B cell (primary cell): Measurements from ENCODE around the gene CCDC54. TPM values are rescaled to one million over a fixed set of nuclear protein-coding genes. Genes with fewer than 3 reads are reported as not detected.

Experiments used
- ATAC-seq: fragments of 200-7000 bp; cut with Tn5 transposase; one replicate; pipeline ENCODE4 v1.10.0; 2021; ENCODE audit warnings: low read depth, mild to moderate bottlenecking, moderate number of reproducible peaks, moderate library complexity
- CTCF ChIA-PET: fragments of 350-600 bp; sonication (Branson Sonifier 250); formaldehyde crosslinking; loops from one replicate; lab custom pipeline; 2021; ENCODE audit warnings: antibody characterized with exemption, inconsistent platforms; lab: Charles Lee
- POLR2A ChIA-PET: fragments of 350-600 bp; sonication (Branson Sonifier 250); formaldehyde crosslinking; loops from one replicate; lab custom pipeline; 2021; ENCODE audit warnings: antibody characterized with exemption; lab: Charles Lee
- DNase-seq: peaks from one replicate; pipeline ENCODE4 v3.0.0; 2013
- H2AFZ ChIP-seq: 2 replicates; pipeline ENCODE4 v1.6.1; 2012; ENCODE audit warnings: mild to moderate bottlenecking, low read depth, low read length; ENCODE audit not compliant: insufficient read depth, poor library complexity, severe bottlenecking
- H3K27ac ChIP-seq, 2 donors: 1 replicate in 1 of 2; 2 replicates in 1 of 2; pipeline ENCODE4 v1.5.1; 2012 to 2013; ENCODE audit warnings: low read length in 2 of 2, mild to moderate bottlenecking in 2 of 2, moderate library complexity in 1 of 2
- H3K27me3 ChIP-seq, 4 experiments: fragments of 200-600 bp in 1 of 4; sonication (generic) in 1 of 4; replicated peaks in 1 of 4; 1 replicate in 2 of 4; 2 replicates in 2 of 4; pipeline versions ENCODE4 v1.6.1 to v1.7.0; 2013 to 2016; ENCODE audit warnings: low read length in 3 of 4, mild to moderate bottlenecking in 2 of 4, mixed read lengths in 1 of 4, moderate library complexity in 1 of 4; ENCODE audit not compliant: insufficient read depth in 4 of 4, control insufficient read depth in 3 of 4; ENCODE audit errors: control extremely low read depth in 1 of 4
- H3K36me3 ChIP-seq, 2 experiments: replicated peaks in 1 of 2; 1 replicate in 1 of 2; 2 replicates in 1 of 2; pipeline versions ENCODE4 v1.6.1 to v1.7.1; 2013; ENCODE audit warnings: low read length in 1 of 2; ENCODE audit not compliant: insufficient read depth in 2 of 2, control insufficient read depth in 1 of 2; ENCODE audit errors: control extremely low read depth in 1 of 2, extremely low read depth in 1 of 2
- H3K4me1 ChIP-seq, 2 donors: fragments of 200-600 bp in 1 of 2; sonication (generic) in 1 of 2; 1 replicate in 1 of 2; 2 replicates in 1 of 2; pipeline versions ENCODE4 v1.5.1 to v1.6.1; 2013 to 2017; ENCODE audit warnings: low read length in 2 of 2; ENCODE audit not compliant: control insufficient read depth in 2 of 2, insufficient read depth in 2 of 2
- H3K4me2 ChIP-seq: replicated peaks from 2 replicates; pipeline ENCODE3; 2012; ENCODE audit warnings: mild to moderate bottlenecking, low read depth, low read length; ENCODE audit not compliant: poor library complexity, severe bottlenecking
- H3K4me3 ChIP-seq, 5 experiments: fragments of 200-600 bp in 1 of 5; sonication (generic) in 1 of 5; 1 replicate in 3 of 5; 2 replicates in 2 of 5; pipeline versions ENCODE4 v1.5.1 to v1.7.0; 2011 to 2016; ENCODE audit warnings: low read length in 4 of 5, mild to moderate bottlenecking in 4 of 5, low read depth in 2 of 5, control low read depth in 1 of 5, moderate library complexity in 1 of 5; ENCODE audit not compliant: insufficient read depth in 1 of 5; ENCODE audit errors: control extremely low read depth in 1 of 5, extremely low read depth in 1 of 5
- H3K79me2 ChIP-seq: fragments of 200-600 bp; sonication (generic); one replicate; pipeline ENCODE4 v1.6.0; 2016; ENCODE audit warnings: low read length; ENCODE audit not compliant: control insufficient read depth, insufficient read depth
- H3K9ac ChIP-seq: fragments of 200-600 bp; sonication (generic); 2 replicates; pipeline ENCODE4 v1.6.1; 2017; ENCODE audit warnings: mild to moderate bottlenecking, low read length, moderate library complexity
- H3K9me3 ChIP-seq, 3 donors: one replicate each; pipeline versions ENCODE4 v1.6.1 to v1.7.1; 2013; ENCODE audit warnings: low read length in 2 of 3; ENCODE audit not compliant: control insufficient read depth in 2 of 3, insufficient read depth in 1 of 3; ENCODE audit errors: control extremely low read depth in 1 of 3
- H4K20me1 ChIP-seq: 2 replicates; pipeline ENCODE4 v1.6.0; 2012; ENCODE audit warnings: mild to moderate bottlenecking, low read length; ENCODE audit not compliant: insufficient read depth, control insufficient read depth, poor library complexity, severe bottlenecking
- H3K27ac Mint-ChIP-seq: one replicate; pipeline ENCODE4 v1.8.0; 2021; ENCODE audit warnings: mixed read lengths
- H3K27me3 Mint-ChIP-seq: one replicate; pipeline ENCODE4 v1.8.0; 2021; ENCODE audit warnings: mixed read lengths
- H3K4me1 Mint-ChIP-seq: one replicate; pipeline ENCODE4 v1.8.0; 2021; ENCODE audit warnings: mixed read lengths
- H3K4me3 Mint-ChIP-seq: one replicate; pipeline ENCODE4 v1.8.0; 2021; ENCODE audit warnings: mixed read lengths
- H3K9me3 Mint-ChIP-seq: one replicate; pipeline ENCODE4 v1.8.0; 2022; ENCODE audit warnings: mixed read lengths; ENCODE audit not compliant: insufficient read depth
- EZH2 ChIP-seq: IDR thresholded peaks from 2 replicates; pipeline ENCODE4 v1.6.1; 2012; ENCODE audit warnings: borderline replicate concordance, low read depth, mild to moderate bottlenecking, moderate library complexity, low read length; ENCODE audit not compliant: insufficient read depth, poor library complexity, severe bottlenecking
- WGBS: methylation state at CpG from one replicate; pipeline ENCODE4 v1.1.5; 2013; ENCODE audit warnings: missing lambda C conversion rate; ENCODE audit not compliant: insufficient coverage; 5-methylcytosine and 5-hydroxymethylcytosine counted together
- intact Hi-C: fragments of 100-400 bp; cut with micrococcal nuclease; formaldehyde crosslinking; loops from one replicate; pipeline ENCODE4 v1.10.0; 2022
- polyA plus RNA-seq: library from polyadenylated mRNA; depleted of rRNA; stranded (reverse); fragments of >200 nt; gene quantifications from 2 replicates; pipeline ENCODE4 v1.2.3, GENCODE V29; 2012
- total RNA-seq, 2 donors: library from RNA; stranded (reverse); fragments of 120-200 nt in 1 of 2; gene quantifications; 1 replicate in 1 of 2; 2 replicates in 1 of 2; pipeline versions ENCODE4 v1.2.3 to v1.2.4, GENCODE V29; 2013 to 2022
- TF ChIP-seq, protein P1 (sequence below): fragments of 200-600 bp; IDR thresholded peaks from one replicate; pipeline ENCODE4 v1.8.0; 2022; ENCODE audit warnings: antibody characterized with exemption, mild to moderate bottlenecking

Gene CCDC54
- total and polyA plus RNA-seq, 2 donors (not counting 1 experiment from before 2014, with no cell fraction given) = not detected

DNA sequence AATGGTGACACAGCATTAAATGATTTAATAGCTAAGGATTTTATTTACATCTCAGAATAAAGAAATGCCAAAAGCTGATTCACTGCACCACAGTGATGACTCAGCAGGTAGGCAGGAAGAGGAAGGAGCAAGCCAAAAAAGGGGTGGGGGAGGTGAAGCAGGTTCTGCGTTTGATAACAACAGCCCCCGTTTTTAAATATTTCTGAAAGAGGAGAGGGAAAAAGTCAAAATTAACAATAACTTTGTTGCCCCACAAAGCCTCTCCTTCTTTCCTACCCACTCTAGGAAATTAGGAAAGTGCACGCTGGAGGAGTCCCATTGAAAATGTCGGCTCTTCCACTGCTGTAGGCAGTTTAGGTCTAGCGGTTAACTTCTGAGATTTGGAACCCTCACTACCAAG lies 9.9 kb upstream of the CCDC54 start:
- H3K79me2 ChIP-seq = no peaks in the 10 kb centered on the region
- CTCF ChIA-PET = no interaction called here
- Mint-ChIP-seq H3K4me3 (no peak overlapping the region), H3K4me1 (no peaks in the 10 kb centered on the region), H3K27ac (no peak overlapping the region), H3K9me3 (no peaks in the 10 kb centered on the region), H3K27me3 (peaks cover 11% of the 10 kb centered on the region)
- H2AFZ ChIP-seq = no peak overlapping the region
- DNase-seq = no peak
- no peak overlapping the region for H3K9ac ChIP-seq
- H4K20me1 ChIP-seq = no peaks in the 10 kb centered on the region
- 50% methylated on average over 2 of the region's 5 CpGs for WGBS
- H3K27ac ChIP-seq = no peak overlapping the region
- POLR2A ChIA-PET = no interaction called here
- ATAC-seq = no peak
- H3K36me3 ChIP-seq = no peaks in the 10 kb centered on the region
- no peak overlapping the region for H3K4me2 ChIP-seq
- intact Hi-C loops = no loop called here
- H3K27me3 ChIP-seq = peaks cover 0 to 4% (median 1%) of the 10 kb centered on the region in 4 experiments
- TF ChIP-seq EZH2 = no peak
- TF ChIP-seq, protein P1, sequence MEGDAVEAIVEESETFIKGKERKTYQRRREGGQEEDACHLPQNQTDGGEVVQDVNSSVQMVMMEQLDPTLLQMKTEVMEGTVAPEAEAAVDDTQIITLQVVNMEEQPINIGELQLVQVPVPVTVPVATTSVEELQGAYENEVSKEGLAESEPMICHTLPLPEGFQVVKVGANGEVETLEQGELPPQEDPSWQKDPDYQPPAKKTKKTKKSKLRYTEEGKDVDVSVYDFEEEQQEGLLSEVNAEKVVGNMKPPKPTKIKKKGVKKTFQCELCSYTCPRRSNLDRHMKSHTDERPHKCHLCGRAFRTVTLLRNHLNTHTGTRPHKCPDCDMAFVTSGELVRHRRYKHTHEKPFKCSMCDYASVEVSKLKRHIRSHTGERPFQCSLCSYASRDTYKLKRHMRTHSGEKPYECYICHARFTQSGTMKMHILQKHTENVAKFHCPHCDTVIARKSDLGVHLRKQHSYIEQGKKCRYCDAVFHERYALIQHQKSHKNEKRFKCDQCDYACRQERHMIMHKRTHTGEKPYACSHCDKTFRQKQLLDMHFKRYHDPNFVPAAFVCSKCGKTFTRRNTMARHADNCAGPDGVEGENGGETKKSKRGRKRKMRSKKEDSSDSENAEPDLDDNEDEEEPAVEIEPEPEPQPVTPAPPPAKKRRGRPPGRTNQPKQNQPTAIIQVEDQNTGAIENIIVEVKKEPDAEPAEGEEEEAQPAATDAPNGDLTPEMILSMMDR = no peak
- H3K9me3 ChIP-seq = no peaks in the 10 kb centered on the region
- H3K4me3 ChIP-seq = no peak overlapping the region
- H3K4me1 ChIP-seq = no peaks in the 10 kb centered on the region

DNA sequence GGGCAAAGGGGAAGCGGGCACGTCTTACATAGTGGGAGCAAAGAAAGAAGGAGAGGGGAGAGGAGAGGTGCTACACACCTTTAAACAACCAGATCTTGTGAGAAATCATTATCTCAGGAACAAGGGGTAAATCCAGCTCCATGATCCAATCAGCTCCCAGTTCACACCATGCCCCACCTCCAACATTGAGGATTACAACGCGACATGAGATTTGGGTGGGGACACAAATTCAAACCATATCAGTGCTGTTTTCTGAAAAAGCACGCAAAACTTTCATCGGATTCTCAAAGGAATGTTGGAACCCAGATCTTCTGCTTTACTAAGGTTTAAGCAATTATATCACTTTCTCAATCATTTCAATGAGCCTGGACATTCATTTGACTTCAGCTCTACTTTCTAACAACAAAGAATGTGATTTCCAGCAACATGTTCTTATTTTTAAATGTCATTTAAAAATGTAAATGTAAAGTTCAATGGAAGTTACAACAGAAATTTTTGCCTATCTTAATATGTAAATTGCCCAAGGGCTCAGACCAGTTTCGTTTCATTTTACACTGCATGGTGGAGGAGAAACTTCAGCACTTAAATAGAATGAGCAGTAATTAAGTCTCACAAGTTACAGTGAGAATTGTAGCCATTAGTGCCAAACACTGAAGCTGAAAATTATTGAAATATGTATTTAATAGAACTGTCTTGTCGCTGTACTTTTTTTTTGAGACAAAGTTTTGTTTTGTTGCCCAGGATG lies 8.4 kb upstream of the CCDC54 start:
- ATAC-seq (no peak), DNase-seq (no peak)
- no peak overlapping the region for H3K4me3 Mint-ChIP-seq
- H3K4me1 Mint-ChIP-seq = peaks cover 2% of the 10 kb centered on the region
- no peak for TF ChIP-seq EZH2
- TF ChIP-seq, protein P1 = no peak
- H3K27me3 ChIP-seq = peaks cover 0 to 4% (median 1%) of the 10 kb centered on the region in 4 experiments
- H4K20me1 ChIP-seq = no peaks in the 10 kb centered on the region
- no peak overlapping the region for H2AFZ ChIP-seq
- no peaks in the 10 kb centered on the region for H3K36me3 ChIP-seq
- POLR2A ChIA-PET = no interaction called here
- H3K27ac Mint-ChIP-seq = no peak overlapping the region
- H3K9me3 Mint-ChIP-seq = no peaks in the 10 kb centered on the region
- no peaks in the 10 kb centered on the region for H3K79me2 ChIP-seq
- H3K27me3 Mint-ChIP-seq = peaks cover 11% of the 10 kb centered on the region
- H3K4me3 ChIP-seq = no peak overlapping the region
- no peak overlapping the region for H3K4me2 ChIP-seq
- 98% methylated on average over 5 of the region's 8 CpGs for WGBS
- H3K27ac ChIP-seq = no peak overlapping the region
- H3K9me3 ChIP-seq = no peaks in the 10 kb centered on the region
- CTCF ChIA-PET = no interaction called here
- no peak overlapping the region for H3K9ac ChIP-seq
- intact Hi-C loops = no loop called here
- H3K4me1 ChIP-seq = no peaks in the 10 kb centered on the region
